CD14-positive monocyte (primary cell): ENCODE data around the gene OVOL3. TPM values are rescaled to one million over a fixed set of nuclear protein-coding genes. Genes with fewer than 3 reads are reported as not detected.
A peak's percentile ranks its signal among the peaks of the same experiment; 100 is the strongest.

ENCODE experiments used
- DNase-seq, 3 donors: peaks; one replicate each; pipeline ENCODE4 v3.0.0-alpha.2; 2011 to 2022
- H2AFZ ChIP-seq: 2 replicates; pipeline ENCODE4 v1.6.0; 2012; ENCODE audit warnings: mild to moderate bottlenecking, low read depth, low read length, inconsistent platforms; ENCODE audit not compliant: insufficient read depth, poor library complexity, severe bottlenecking
- H3K27ac ChIP-seq, 2 donors: 1 replicate in 1 of 2; 2 replicates in 1 of 2; pipeline ENCODE4 v1.5.1; 2012 to 2013; ENCODE audit warnings: low read length in 2 of 2, control low read depth in 1 of 2, inconsistent platforms in 1 of 2, low read depth in 1 of 2, mild to moderate bottlenecking in 1 of 2
- H3K27me3 ChIP-seq, 2 donors: one replicate each; pipeline versions ENCODE4 v1.6.0 to v1.6.1; 2011 to 2013; ENCODE audit warnings: low read length in 2 of 2; ENCODE audit not compliant: control insufficient read depth in 2 of 2, insufficient read depth in 2 of 2
- H3K36me3 ChIP-seq, 2 donors: replicated peaks in 1 of 2; 1 replicate in 1 of 2; 2 replicates in 1 of 2; pipeline versions ENCODE4 v1.5.1 to v1.6.1; 2012 to 2013; ENCODE audit warnings: low read length in 2 of 2, control low read depth in 1 of 2, inconsistent platforms in 1 of 2, mild to moderate bottlenecking in 1 of 2; ENCODE audit not compliant: insufficient read depth in 2 of 2, control insufficient read depth in 1 of 2
- H3K4me1 ChIP-seq, 2 donors: 1 replicate in 1 of 2; 2 replicates in 1 of 2; pipeline versions ENCODE4 v1.5.1 to v1.6.1; 2012 to 2013; ENCODE audit warnings: low read length in 2 of 2, control low read depth in 1 of 2, inconsistent platforms in 1 of 2, mild to moderate bottlenecking in 1 of 2, moderate library complexity in 1 of 2; ENCODE audit not compliant: insufficient read depth in 2 of 2, control insufficient read depth in 1 of 2
- H3K4me2 ChIP-seq: replicated peaks from 2 replicates; pipeline ENCODE3; 2012; ENCODE audit warnings: low read length, moderate library complexity, mild to moderate bottlenecking; ENCODE audit not compliant: poor library complexity, severe bottlenecking; ENCODE audit errors: extremely low read depth
- H3K4me3 ChIP-seq, 3 experiments: fragments of 200-600 bp in 1 of 3; sonication (generic) in 1 of 3; replicated peaks in 1 of 3; 1 replicate in 2 of 3; 2 replicates in 1 of 3; pipeline ENCODE4 v1.5.1; 2011 to 2013; ENCODE audit warnings: low read length in 3 of 3, mild to moderate bottlenecking in 3 of 3, control low read depth in 2 of 3, low read depth in 2 of 3, inconsistent platforms in 1 of 3, moderate library complexity in 1 of 3
- H3K79me2 ChIP-seq: 2 replicates; pipeline ENCODE4 v1.6.0; 2012; ENCODE audit warnings: mild to moderate bottlenecking, control low read depth, inconsistent platforms, low read length, moderate library complexity; ENCODE audit not compliant: insufficient read depth
- H3K9ac ChIP-seq: 2 replicates; pipeline ENCODE4 v1.6.0; 2017; ENCODE audit warnings: low read length, mild to moderate bottlenecking; ENCODE audit not compliant: insufficient read depth, poor library complexity, severe bottlenecking
- H3K9me3 ChIP-seq, 2 donors: replicated peaks in 1 of 2; 1 replicate in 1 of 2; 2 replicates in 1 of 2; pipeline versions ENCODE4 v1.5.1 to v1.6.1; 2012 to 2013; ENCODE audit warnings: low read length in 2 of 2, control low read depth in 1 of 2; ENCODE audit not compliant: control insufficient read depth in 1 of 2, insufficient read depth in 1 of 2
- H4K20me1 ChIP-seq: 2 replicates; pipeline ENCODE4 v1.6.0; 2012; ENCODE audit warnings: mild to moderate bottlenecking, low read length, control low read depth, moderate library complexity; ENCODE audit not compliant: insufficient read depth
- H3K27ac Mint-ChIP-seq, 7 donors: one replicate each; pipeline ENCODE4 v1.8.0; 2020; ENCODE audit warnings: mild to moderate bottlenecking in 7 of 7, mixed read lengths in 7 of 7, moderate library complexity in 6 of 7, inconsistent platforms in 2 of 7
- H3K27me3 Mint-ChIP-seq, 3 donors: one replicate each; pipeline ENCODE4 v1.8.0; 2021 to 2022; ENCODE audit warnings: low read depth in 3 of 3, mild to moderate bottlenecking in 3 of 3, mixed read lengths in 3 of 3, moderate library complexity in 3 of 3, inconsistent platforms in 1 of 3
- H3K36me3 Mint-ChIP-seq, 2 donors: one replicate each; pipeline ENCODE4 v1.8.0; 2020; ENCODE audit warnings: mixed read lengths in 2 of 2, inconsistent platforms in 1 of 2, mild to moderate bottlenecking in 1 of 2
- H3K4me1 Mint-ChIP-seq: one replicate; pipeline ENCODE4 v1.8.0; 2020; ENCODE audit warnings: mild to moderate bottlenecking, mixed read lengths
- H3K4me3 Mint-ChIP-seq, 2 donors: one replicate each; pipeline ENCODE4 v1.8.0; 2020; ENCODE audit warnings: mild to moderate bottlenecking in 2 of 2, mixed read lengths in 2 of 2, moderate library complexity in 1 of 2
- H3K9me3 Mint-ChIP-seq, 7 donors: one replicate each; pipeline ENCODE4 v1.8.0; 2020 to 2022; ENCODE audit warnings: mixed read lengths in 7 of 7, mild to moderate bottlenecking in 6 of 7, moderate library complexity in 6 of 7, inconsistent platforms in 2 of 7
- CTCF ChIP-seq: fragments of 200-600 bp; IDR thresholded peaks from one replicate; pipeline ENCODE4 v1.8.0; 2022; ENCODE audit warnings: antibody characterized with exemption, mild to moderate bottlenecking
- WGBS: methylation state at CpG from one replicate; pipeline ENCODE4 v1.1.5; 2013; ENCODE audit warnings: missing lambda C conversion rate; ENCODE audit not compliant: insufficient coverage; 5-methylcytosine and 5-hydroxymethylcytosine counted together
- intact Hi-C, 2 donors: fragments of 100-400 bp; cut with micrococcal nuclease; formaldehyde crosslinking; loops; one replicate each; pipeline versions ENCODE4 v1.15.0 to v1.15.1; 2023
- polyA plus RNA-seq, 3 donors: library from polyadenylated mRNA; depleted of rRNA in 1 of 3; unstranded in 2 of 3; stranded (reverse) in 1 of 3; fragments of 300-500 nt in 2 of 3; fragments of >200 nt in 1 of 3; fragmentation: Illumina TruSeq in 2 of 3; gene quantifications; 1 replicate in 2 of 3; 2 replicates in 1 of 3; pipeline ENCODE4 v1.2.3, GENCODE V29; 2012 to 2021

OVOL3 gene
- polyA plus RNA-seq, 3 donors = not detected

DNA sequence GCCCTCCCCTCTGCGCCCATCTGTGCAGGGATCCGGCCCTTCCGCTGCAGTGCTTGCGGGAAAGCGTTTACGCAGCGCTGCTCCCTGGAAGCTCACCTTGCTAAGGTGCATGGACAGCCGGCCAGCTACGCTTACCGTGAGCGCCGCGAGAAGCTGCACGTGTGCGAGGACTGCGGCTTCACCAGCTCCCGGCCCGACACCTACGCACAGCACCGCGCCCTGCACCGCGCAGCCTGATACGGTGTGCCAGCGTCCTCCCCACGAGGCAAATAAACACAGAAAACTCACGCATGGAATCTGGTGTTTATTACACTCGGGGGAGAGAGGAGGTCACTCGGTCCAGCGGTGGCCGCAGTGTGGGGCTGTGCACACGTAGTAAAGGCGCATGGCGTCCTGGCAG is 2.5 kb downstream of the OVOL3 start:
- Histone ChIP-seq H3K4me1 (peaks cover 25 to 34% of the 10 kb centered on the region in 2 donors), H4K20me1 (peaks cover 7% of the 10 kb centered on the region), H3K9ac (no peak overlapping the region), H3K27me3 (no peaks in the 10 kb centered on the region), H3K27ac (no peak overlapping the region), H3K4me3 (peak overlapping the region in 1 of 3 experiments; percentile 85), H3K79me2 (peaks cover 30% of the 10 kb centered on the region), H3K4me2 (peak overlapping the region; percentile 81), H3K9me3 (no peaks in the 10 kb centered on the region), H3K36me3 (peaks cover 18 to 21% of the 10 kb centered on the region in 2 donors), H2AFZ (no peak overlapping the region)
- TF ChIP-seq CTCF = no peak
- Mint-ChIP-seq H3K36me3 (peaks cover 33% of the 10 kb centered on the region in 2 donors), H3K27ac (no peak overlapping the region), H3K9me3 (no peaks in the 10 kb centered on the region), H3K4me3 (peak overlapping the region; percentile 89 to 94), H3K27me3 (peaks cover 0 to 7% (median 0%) of the 10 kb centered on the region in 3 donors), H3K4me1 (peaks cover 26% of the 10 kb centered on the region)
- intact Hi-C loops = loop anchor here (5.0 to 10.0 kb wide), 5 partner anchors 56 to 571 kb away; partner anchors contain the start of genes HCST (in 1 of the 2), HSPB6 (in 1 of the 2), NFKBID (in 1 of the 2) and PROSER3 (in 1 of the 2)
- WGBS = 97% methylated on average over 33 of the region's 34 CpGs
- no peak for DNase-seq

DNA sequence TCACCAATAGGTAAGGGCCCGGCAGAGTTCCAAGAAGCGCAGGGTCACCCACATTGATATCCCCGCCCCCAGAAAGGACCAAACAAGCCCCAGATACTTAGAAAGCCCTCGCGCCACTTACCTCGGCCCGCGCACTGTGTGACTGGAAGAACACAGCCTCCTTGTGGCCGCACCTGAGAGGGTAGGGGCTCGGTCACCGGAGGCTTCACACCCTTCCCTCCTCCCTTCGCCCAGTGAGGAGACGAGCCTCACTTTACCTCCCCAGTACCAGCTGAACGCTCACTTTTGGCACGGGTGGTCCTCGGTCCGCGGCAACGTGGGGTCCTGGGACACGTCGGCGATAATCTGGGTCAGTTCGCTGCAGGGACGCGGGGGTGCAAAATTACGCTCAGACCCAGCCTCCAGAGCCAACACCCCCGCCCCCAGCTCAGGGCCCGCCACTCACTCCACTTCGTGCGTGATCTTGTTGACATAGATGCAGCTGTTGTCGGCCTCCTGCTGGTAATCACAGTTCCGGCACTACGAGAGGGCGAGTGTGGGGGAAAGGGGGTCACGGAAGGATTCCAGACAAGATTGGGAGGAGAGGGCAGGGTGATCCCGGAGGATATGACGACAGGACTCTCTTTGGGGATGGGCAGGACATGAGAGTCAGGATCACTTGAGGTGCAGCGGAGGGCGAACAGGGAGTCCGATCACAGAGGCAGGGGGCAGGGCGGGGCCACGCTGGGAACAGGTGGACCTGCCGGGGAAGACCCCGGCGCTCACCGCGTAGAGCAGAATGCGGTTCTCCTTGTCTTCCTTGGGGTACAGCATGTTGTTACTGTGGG is 3.2 kb downstream of the OVOL3 start:
- Histone ChIP-seq H4K20me1 (peaks cover 7% of the 10 kb centered on the region), H3K79me2 (peaks cover 30% of the 10 kb centered on the region), H3K9me3 (no peaks in the 10 kb centered on the region), H3K4me1 (peaks cover 25 to 34% of the 10 kb centered on the region in 2 donors), H3K4me2 (peak overlapping the region; percentile 81), H3K9ac (peak overlapping the region; percentile 62), H3K27ac (peak overlapping the region; percentile 68 to 80), H2AFZ (peak overlapping the region; percentile 94), H3K4me3 (peak overlapping the region; percentile 53 to 90 (median 85)), H3K27me3 (no peaks in the 10 kb centered on the region), H3K36me3 (peaks cover 21 to 28% of the 10 kb centered on the region in 2 donors)
- peak overlapping the region; percentile 88 to 97 (median 96) for H3K27ac Mint-ChIP-seq
- H3K4me3 Mint-ChIP-seq = peak overlapping the region; percentile 89 to 94
- no peaks in the 10 kb centered on the region for H3K9me3 Mint-ChIP-seq
- intact Hi-C loops = loop anchor here (2.0 to 10.0 kb wide), 6 partner anchors 27 to 571 kb away; partner anchors contain the start of genes CAPNS1 (in 1 of the 2), HCST (in 1 of the 2), HSPB6 (in 1 of the 2) and NFKBID (in 1 of the 2)
- H3K4me1 Mint-ChIP-seq = peaks cover 26% of the 10 kb centered on the region
- no peak for TF ChIP-seq CTCF
- H3K27me3 Mint-ChIP-seq = peaks cover 0 to 7% (median 0%) of the 10 kb centered on the region in 3 donors
- WGBS = 13% methylated on average over 34 of the region's 48 CpGs
- peaks cover 39 to 40% of the 10 kb centered on the region in 2 donors for H3K36me3 Mint-ChIP-seq
- DNase-seq = peak in 1 of 3 donors; percentile 16
